H1 (cell line): ENCODE measurements around the gene RAB7B. TPM values are rescaled to one million over a fixed set of nuclear protein-coding genes. Genes with fewer than 3 reads are reported as not detected.

Source experiments
- CTCF ChIA-PET: fragments of 300-600 bp; sonication (Branson Sonifier 250); formaldehyde crosslinking; loops from one replicate; lab custom pipeline; 2021; ENCODE audit not compliant: partially characterized antibody; lab: Charles Lee
- POLR2A ChIA-PET: fragments of 300-600 bp; sonication (Branson Sonifier 250); formaldehyde crosslinking; loops from one replicate; lab custom pipeline; 2021; ENCODE audit warnings: inconsistent platforms; ENCODE audit not compliant: partially characterized antibody; lab: Charles Lee
- DNase-seq, 2 experiments: peaks; one replicate each; pipeline versions ENCODE4 v3.0.0 to v3.0.0-alpha.2; 2010 to 2022; ENCODE audit warnings: low spot score in 2 of 2, low read depth in 1 of 2, mixed read lengths in 1 of 2
- FAIRE-seq: peaks from 2 replicates; lab custom pipeline; 2011; peaks lifted over from hg19 to GRCh38; lab: Jason Lieb, UNC
- H2AFZ ChIP-seq: 2 replicates; pipeline ENCODE4 v1.8.1; 2012; ENCODE audit warnings: low read length, inconsistent platforms
- H2AK5ac ChIP-seq: 2 replicates; pipeline ENCODE4 v1.6.1; 2013; ENCODE audit warnings: low read depth, low read length
- H2BK120ac ChIP-seq: replicated peaks from 2 replicates; pipeline ENCODE3; 2013; ENCODE audit warnings: low read depth, low read length, inconsistent platforms
- H2BK12ac ChIP-seq: 2 replicates; pipeline ENCODE4 v1.6.1; 2013; ENCODE audit warnings: low read depth, low read length
- H2BK15ac ChIP-seq: 2 replicates; pipeline ENCODE4 v1.6.1; 2013; ENCODE audit warnings: low read length
- H2BK20ac ChIP-seq: 2 replicates; pipeline ENCODE4 v1.6.1; 2013; ENCODE audit warnings: low read length
- H2BK5ac ChIP-seq: 2 replicates; pipeline ENCODE4 v1.6.1; 2013; ENCODE audit warnings: low read depth, low read length
- H3K14ac ChIP-seq: 2 replicates; pipeline ENCODE4 v1.6.1; 2013; ENCODE audit warnings: inconsistent platforms; ENCODE audit not compliant: insufficient read length
- H3K18ac ChIP-seq: 2 replicates; pipeline ENCODE4 v1.6.1; 2013; ENCODE audit warnings: low read length; ENCODE audit errors: extremely low read depth
- H3K23ac ChIP-seq: 2 replicates; pipeline ENCODE4 v1.6.1; 2013; ENCODE audit warnings: inconsistent platforms; ENCODE audit not compliant: insufficient read length
- H3K23me2 ChIP-seq: 2 replicates; pipeline ENCODE4 v1.6.1; 2013; ENCODE audit warnings: low read depth, low read length
- H3K27ac ChIP-seq: 2 replicates; pipeline ENCODE4 v1.6.1; 2011; ENCODE audit warnings: low read depth, low read length, inconsistent platforms
- H3K27me3 ChIP-seq, 4 experiments: replicated peaks in 1 of 4; 1 replicate in 1 of 4; 2 replicates in 3 of 4; pipeline versions ENCODE4 v1.6.1 to v1.8.1; 2011 to 2013; ENCODE audit warnings: low read length in 3 of 4, mild to moderate bottlenecking in 3 of 4, inconsistent platforms in 2 of 4, mixed read lengths in 2 of 4, moderate library complexity in 1 of 4; ENCODE audit not compliant: control insufficient read depth in 3 of 4, insufficient read depth in 3 of 4; ENCODE audit errors: extremely low read depth in 1 of 4
- H3K36me3 ChIP-seq, 4 experiments: 2 replicates each; pipeline versions ENCODE4 v1.6.1 to v1.8.1; 2011 to 2013; ENCODE audit warnings: mild to moderate bottlenecking in 4 of 4, low read length in 3 of 4, moderate library complexity in 2 of 4, control low read depth in 1 of 4, inconsistent platforms in 1 of 4; ENCODE audit not compliant: insufficient read depth in 4 of 4, control insufficient read depth in 2 of 4
- H3K4ac ChIP-seq: replicated peaks from 2 replicates; pipeline ENCODE3; 2013; ENCODE audit warnings: low read length, low read depth, mixed read lengths, inconsistent platforms; ENCODE audit not compliant: insufficient read length
- H3K4me1 ChIP-seq, 4 experiments: replicated peaks in 1 of 4; 1 replicate in 1 of 4; 2 replicates in 3 of 4; pipeline versions ENCODE4 v1.6.1 to v1.8.1; 2011 to 2013; ENCODE audit warnings: low read length in 3 of 4, inconsistent platforms in 2 of 4, mixed read lengths in 1 of 4; ENCODE audit not compliant: insufficient read depth in 4 of 4, control insufficient read depth in 3 of 4
- H3K4me2 ChIP-seq, 2 experiments: 2 replicates each; pipeline versions ENCODE4 v1.6.1 to v1.8.1; 2011 to 2013; ENCODE audit warnings: low read depth in 2 of 2, low read length in 2 of 2, control low read depth in 1 of 2, inconsistent platforms in 1 of 2, mild to moderate bottlenecking in 1 of 2; ENCODE audit not compliant: insufficient read depth in 1 of 2
- H3K4me3 ChIP-seq, 4 experiments: fragments of 200-600, 300-600 bp in 1 of 4; sonication (generic), shearing (Covaris generic), sonication (Bioruptor Twin) in 1 of 4; 2 replicates each; pipeline versions ENCODE4 v1.5.1 to v1.8.1; 2011 to 2016; ENCODE audit warnings: low read length in 4 of 4, low read depth in 3 of 4, control low read depth in 2 of 4, inconsistent platforms in 2 of 4, mild to moderate bottlenecking in 2 of 4, mixed read lengths in 1 of 4, moderate library complexity in 1 of 4; ENCODE audit not compliant: insufficient read depth in 2 of 4; ENCODE audit errors: extremely low read depth in 1 of 4
- H3K56ac ChIP-seq: replicated peaks from 2 replicates; pipeline ENCODE3; 2013; ENCODE audit warnings: low read depth, mild to moderate bottlenecking, mixed read lengths, low read length, inconsistent platforms; ENCODE audit not compliant: insufficient read length
- H3K79me1 ChIP-seq: 2 replicates; pipeline ENCODE4 v1.6.1; 2013; ENCODE audit warnings: low read depth, low read length, control low read depth
- H3K79me2 ChIP-seq, 2 experiments: 2 replicates each; pipeline versions ENCODE4 v1.6.1 to v1.8.1; 2012 to 2013; ENCODE audit warnings: low read length in 2 of 2, mild to moderate bottlenecking in 2 of 2, inconsistent platforms in 1 of 2; ENCODE audit not compliant: insufficient read depth in 2 of 2, control insufficient read depth in 1 of 2
- H3K9ac ChIP-seq, 4 experiments: replicated peaks in 1 of 4; 1 replicate in 1 of 4; 2 replicates in 3 of 4; pipeline versions ENCODE4 v1.6.1 to v1.8.1; 2011 to 2013; ENCODE audit warnings: low read depth in 3 of 4, low read length in 3 of 4, control low read depth in 2 of 4, mild to moderate bottlenecking in 2 of 4, moderate library complexity in 2 of 4, inconsistent platforms in 1 of 4; ENCODE audit errors: extremely low read depth in 1 of 4
- H3K9me3 ChIP-seq, 2 experiments: 2 replicates each; pipeline versions ENCODE4 v1.6.1 to v1.8.1; 2012 to 2013; ENCODE audit warnings: mild to moderate bottlenecking in 2 of 2, moderate library complexity in 2 of 2, control low read depth in 1 of 2, inconsistent platforms in 1 of 2, low read depth in 1 of 2, low read length in 1 of 2, mixed read lengths in 1 of 2; ENCODE audit not compliant: insufficient read depth in 2 of 2
- H4K20me1 ChIP-seq, 2 experiments: replicated peaks in 1 of 2; 2 replicates each; pipeline versions ENCODE3 to v1.8.1; 2011 to 2013; ENCODE audit warnings: inconsistent platforms in 2 of 2, low read length in 2 of 2, mild to moderate bottlenecking in 1 of 2; ENCODE audit not compliant: insufficient read depth in 2 of 2, control insufficient read depth in 1 of 2
- H4K5ac ChIP-seq: 2 replicates; pipeline ENCODE4 v1.6.1; 2013; ENCODE audit warnings: low read length, low read depth, mixed read lengths, inconsistent platforms; ENCODE audit not compliant: insufficient read length
- H4K8ac ChIP-seq: 2 replicates; pipeline ENCODE4 v1.8.0; 2013; ENCODE audit warnings: mild to moderate bottlenecking, moderate library complexity, low read length, inconsistent platforms; ENCODE audit not compliant: insufficient read depth; ENCODE audit errors: extremely low read depth
- H4K91ac ChIP-seq: replicated peaks from 2 replicates; pipeline ENCODE3; 2013; ENCODE audit warnings: low read length, mixed read lengths, inconsistent platforms; ENCODE audit not compliant: insufficient read length
- CTCF ChIP-seq, 3 experiments: IDR thresholded peaks; 1 replicate in 2 of 3; 2 replicates in 1 of 3; pipeline versions ENCODE4 v1.5.1 to v1.6.1; 2011; ENCODE audit warnings: low read length in 3 of 3, mild to moderate bottlenecking in 3 of 3, inconsistent platforms in 2 of 3, low read depth in 1 of 3, moderate library complexity in 1 of 3; ENCODE audit not compliant: insufficient read depth in 1 of 3; ENCODE audit errors: control extremely low read depth in 1 of 3
- RAD21 ChIP-seq, 2 experiments: IDR thresholded peaks in 1 of 2; conservative IDR thresholded peaks in 1 of 2; 2 replicates each; pipeline ENCODE4 v1.6.1; 2011; ENCODE audit warnings: low read depth in 2 of 2, low read length in 2 of 2, improper control_type of control experiment in 1 of 2, inconsistent platforms in 1 of 2, mild to moderate bottlenecking in 1 of 2, moderate library complexity in 1 of 2
- RXRA ChIP-seq: IDR thresholded peaks from 2 replicates; pipeline ENCODE4 v1.6.1; 2011; ENCODE audit warnings: low read depth, mild to moderate bottlenecking, low read length, moderate library complexity; ENCODE audit not compliant: insufficient read depth
- SAP30 ChIP-seq: fragments of 300-600 bp; sonication (generic); IDR thresholded peaks from 2 replicates; pipeline ENCODE4 v1.7.1; 2012; ENCODE audit warnings: low read length, moderate library complexity, mild to moderate bottlenecking, inconsistent platforms; ENCODE audit not compliant: insufficient read depth, insufficient replicate concordance
- SIN3A ChIP-seq, 2 experiments: IDR thresholded peaks in 1 of 2; conservative IDR thresholded peaks in 1 of 2; 2 replicates each; pipeline ENCODE4 v1.6.1; 2011 to 2012; ENCODE audit warnings: low read length in 2 of 2, improper control_type of control experiment in 1 of 2, low read depth in 1 of 2, mild to moderate bottlenecking in 1 of 2
- WGBS, 2 experiments: shearing (Covaris generic) in 1 of 2; methylation state at CpG; one replicate each; pipeline versions ENCODE4 v1.1.6 to v1.1.7; 2013 to 2015; ENCODE audit warnings: low lambda C conversion rate in 2 of 2, mixed read lengths in 2 of 2, inconsistent platforms in 1 of 2, low coverage in 1 of 2, missing lambda C conversion rate in 1 of 2; ENCODE audit not compliant: insufficient replicate concordance in 2 of 2, insufficient coverage in 1 of 2, insufficient read length in 1 of 2; ENCODE audit errors: extremely low coverage in 1 of 2, missing lambda C conversion rate in 1 of 2; 5-methylcytosine and 5-hydroxymethylcytosine counted together
- polyA plus RNA-seq, 7 experiments: library from polyadenylated mRNA; depleted of rRNA in 3 of 7; stranded (reverse) in 5 of 7; unstranded in 2 of 7; fragments of >200 nt in 5 of 7; fragments of 200-250 nt in 2 of 7; gene quantifications; 1 replicate in 5 of 7; 2 replicates in 1 of 7; 4 replicates in 1 of 7; pipeline versions ENCODE4 v1.2.1 to v1.2.3, GENCODE V29; 2011 to 2013; ENCODE audit warnings: missing spikeins in 2 of 7, mixed read lengths in 2 of 7
- total RNA-seq: library from RNA; stranded (reverse); fragmentation: NEBNext Ultra II Directional; extraction: Animal tissue kit (Norgen Biotek cat#: 25700); gene quantifications from 2 replicates; pipeline ENCODE4 v1.2.1, GENCODE V29; 2021

RAB7B gene
- total and polyA plus RNA-seq, 2 of the 8 experiments (the other 6 are each of a cell fraction or from before 2014, with no cell fraction given), result 0.05 TPM; not detected in 1

- WGBS, 2 experiments, result 84% methylated on average over 3 of the region's 3 CpGs; no CpG with 5 or more reads in 1 of the 2 experiments
- no peak overlapping the region for H3K56ac ChIP-seq
- CTCF ChIA-PET, result interaction anchor here (0.6 to 13.6 kb wide), 22 partner anchors 9 to 487 kb away, joined by 3 to 262 read pairs (median 5); partner anchors contain the start of genes RAB7B and SLC26A9
Observed at GRCh38 chr1:205986292-205986691, 16.9 kb downstream of the RAB7B start.

More at GRCh38 chr1:205986292-205986691, 16.9 kb downstream of the RAB7B start:
- Histone ChIP-seq H4K8ac (no peak overlapping the region), H2BK5ac (no peak overlapping the region), H2BK20ac (no peak overlapping the region), H4K20me1 (no peaks in the 10 kb centered on the region), H3K79me1 (no peaks in the 10 kb centered on the region), H2AK5ac (no peak overlapping the region), H3K9ac (no peak overlapping the region), H2AFZ (no peak overlapping the region), H2BK12ac (no peak overlapping the region), H3K9me3 (no peaks in the 10 kb centered on the region), H3K36me3 (no peaks in the 10 kb centered on the region), H2BK120ac (no peak overlapping the region), H3K27me3 (no peaks in the 10 kb centered on the region), H4K91ac (no peak overlapping the region), H3K27ac (no peak overlapping the region), H3K14ac (no peak overlapping the region), H4K5ac (no peak overlapping the region), H3K4me3 (no peak overlapping the region), H3K79me2 (no peaks in the 10 kb centered on the region), H3K4me1 (no peaks in the 10 kb centered on the region; a peak in 2 of 7 replicates), H3K4ac (no peak overlapping the region), H3K4me2 (no peak overlapping the region), H3K23ac (no peak overlapping the region), H3K18ac (no peak overlapping the region), H2BK15ac (no peak overlapping the region), H3K23me2 (no peaks in the 10 kb centered on the region)
- TF ChIP-seq SIN3A (conservative IDR thresholded peaks at IDR 0.05 in 1 of 2, IDR thresholded peaks at IDR 0.05 in 1 of 2; ENCODE audit: low read depth in 1 of 2, low read length in 2 of 2) (no peak), SAP30 (no peak), RAD21 (IDR thresholded peaks at IDR 0.05 in 1 of 2, conservative IDR thresholded peaks at IDR 0.05 in 1 of 2; ENCODE audit: low read depth in 2 of 2, low read length in 2 of 2) (peak in 1 of 2 experiments; percentile 25; a peak in 1 of 4 replicates), CTCF (IDR thresholded peaks at IDR 0.05; ENCODE audit: control extremely low read depth in 1 of 3, insufficient read depth in 1 of 3, low read depth in 1 of 3, low read length in 3 of 3) (peak; percentile 16 to 32 (median 17); a peak in 3 of 4 replicates), RXRA (no peak)
- POLR2A ChIA-PET, result interaction anchor here (1.1 kb wide), 1 partner anchor 121 kb away, joined by 3 read pairs; no protein-coding TSS in a partner anchor
- DNase-seq (no peak), FAIRE-seq (no peak)
